Right renal pelvis (tissue), 4 donors: ENCODE measurements around the gene C16orf89. TPM values are rescaled to one million over a fixed set of nuclear protein-coding genes. Genes with fewer than 3 reads are reported as not detected.
"Not testable (repeated sequence)": the region's sequence is repeated elsewhere in the genome, so short reads cannot be mapped to it uniquely, and the experiment has no call there.

Experiments used
- DNase-seq, 4 donors: peaks; one replicate each; pipeline ENCODE4 v3.0.0-alpha.2; 2013; ENCODE audit warnings: low read depth in 4 of 4, low spot score in 3 of 4, missing footprints in 1 of 4
- polyA plus RNA-seq, 4 donors: library from polyadenylated mRNA; unstranded; fragments of 120-200 nt; gene quantifications; one replicate each; pipeline ENCODE4 v1.2.1, GENCODE V29; 2013; ENCODE audit not compliant: insufficient read length in 4 of 4

C16orf89 gene
- polyA plus RNA-seq = 10 to 100 TPM in 1 of 4 donors, 1 to 10 TPM in 3; 2.6 to 11.6 (median 6.4) TPM

- DNase-seq = no peak
Measured at GRCh38 chr16:5065813-5066212, at the start of gene C16orf89. Gene C16orf89 (minus strand): TSS chr16:5065956. CDS start chr16:5065908, 48 bp downstream.

GRCh38 chr16:5110933-5111332 is 45.2 kb upstream of the C16orf89 start:
- not testable (repeated sequence) for DNase-seq

- no peak for DNase-seq
Measured at GRCh38 chr16:5108505-5109158, 42.9 kb upstream of the C16orf89 start.

GRCh38 chr16:5105039-5105438 is 39.3 kb upstream of the C16orf89 start:
- DNase-seq = not testable (repeated sequence)

- DNase-seq = not testable (repeated sequence)
Measured at GRCh38 chr16:5103296-5104032, 37.7 kb upstream of the C16orf89 start.

GRCh38 chr16:5099174-5099573 is 33.4 kb upstream of the C16orf89 start:
- not testable (repeated sequence) for DNase-seq

GRCh38 chr16:5098221-5099159 is 32.7 kb upstream of the C16orf89 start:
- DNase-seq = peak in 3 of 4 donors; percentile 44 to 60 (median 51)

- peak; percentile 90 to 98 (median 94) for DNase-seq
Measured at GRCh38 chr16:5097470-5098220, 31.9 kb upstream of the C16orf89 start, which contains the start of gene EEF2KMT. Gene EEF2KMT (minus strand): TSS chr16:5097795. CDS start chr16:5097739, 56 bp downstream.

- DNase-seq = not testable (repeated sequence)
Measured at GRCh38 chr16:5097061-5097469, 31.3 kb upstream of the C16orf89 start.

GRCh38 chr16:5096437-5097060 is 30.8 kb upstream of the C16orf89 start:
- not testable (repeated sequence) for DNase-seq

GRCh38 chr16:5095145-5095830 is 29.5 kb upstream of the C16orf89 start:
- not testable (repeated sequence) for DNase-seq

GRCh38 chr16:5093746-5094145 is 28.0 kb upstream of the C16orf89 start:
- not testable (repeated sequence) for DNase-seq

- DNase-seq = not testable (repeated sequence)
Measured at GRCh38 chr16:5093081-5093480, 27.3 kb upstream of the C16orf89 start.

- DNase-seq = not testable (repeated sequence)
Measured at GRCh38 chr16:5090592-5090991, 24.8 kb upstream of the C16orf89 start.

GRCh38 chr16:5089911-5090555 is 24.3 kb upstream of the C16orf89 start:
- not testable (repeated sequence) for DNase-seq

GRCh38 chr16:5088936-5089335 is 23.2 kb upstream of the C16orf89 start:
- DNase-seq = not testable (repeated sequence)

GRCh38 chr16:5088086-5088790 is 22.5 kb upstream of the C16orf89 start:
- DNase-seq = not testable (repeated sequence)

GRCh38 chr16:5085716-5086115 is 20.0 kb upstream of the C16orf89 start:
- not testable (repeated sequence) for DNase-seq
